Measurements from ENCODE around the gene PCNX2. TPM values are rescaled to one million over a fixed set of nuclear protein-coding genes. Genes with fewer than 3 reads are reported as not detected.
"Not testable (repeated sequence)": the region's sequence is repeated elsewhere in the genome, so short reads cannot be mapped to it uniquely, and the experiment has no call there.

The PCNX2 gene
- total RNA-seq, 2 experiments from 2014 or later, result 17.8 to 18.5 TPM

- DNase-seq, result no peak
- POLR2A ChIA-PET, result no interaction called here
- Mint-ChIP-seq H3K27me3 (no peaks in the 10 kb centered on the region), H3K4me1 (ENCODE audit: low read depth) (no peaks in the 10 kb centered on the region), H3K4me3 (no peak overlapping the region), H3K36me3 (peaks cover 40% of the 10 kb centered on the region), H3K27ac (no peak overlapping the region), H3K9me3 (no peaks in the 10 kb centered on the region)
- intact Hi-C loops (cut with micrococcal nuclease), result no loop called here
- CTCF ChIA-PET, result no interaction called here
These were observed 137.2 kb downstream of the PCNX2 start for GRCh38 chr1:233158322-233158721.

GRCh38 chr1:233157245-233157644 lies 138.3 kb downstream of the PCNX2 start:
- H3K4me3 Mint-ChIP-seq, result no peak overlapping the region
- H3K4me1 Mint-ChIP-seq (ENCODE audit: low read depth), result no peaks in the 10 kb centered on the region
- ChIA-PET CTCF (no interaction called here), POLR2A (no interaction called here)
- no peaks in the 10 kb centered on the region for H3K9me3 Mint-ChIP-seq
- no peak overlapping the region for H3K27ac Mint-ChIP-seq
- H3K36me3 Mint-ChIP-seq, result peaks cover 39% of the 10 kb centered on the region
- DNase-seq, result no peak
- no peaks in the 10 kb centered on the region for H3K27me3 Mint-ChIP-seq
- intact Hi-C loops (cut with micrococcal nuclease), result no loop called here

- DNase-seq, result no peak
- ChIA-PET POLR2A (no interaction called here), CTCF (no interaction called here)
- Mint-ChIP-seq H3K4me1 (ENCODE audit: low read depth) (no peaks in the 10 kb centered on the region), H3K36me3 (peaks cover 16% of the 10 kb centered on the region), H3K27me3 (no peaks in the 10 kb centered on the region), H3K4me3 (no peak overlapping the region), H3K9me3 (no peaks in the 10 kb centered on the region), H3K27ac (no peak overlapping the region)
- intact Hi-C loops (cut with micrococcal nuclease), result no loop called here
These were observed 143.7 kb downstream of the PCNX2 start for GRCh38 chr1:233151861-233152260.

GRCh38 chr1:233144434-233144833 lies 151.1 kb downstream of the PCNX2 start:
- H3K4me1 Mint-ChIP-seq (ENCODE audit: low read depth), result no peaks in the 10 kb centered on the region
- H3K4me3 Mint-ChIP-seq, result no peak overlapping the region
- ChIA-PET POLR2A (no interaction called here), CTCF (no interaction called here)
- H3K36me3 Mint-ChIP-seq, result peaks cover 13% of the 10 kb centered on the region
- intact Hi-C loops (cut with micrococcal nuclease), result no loop called here
- DNase-seq, result no peak
- H3K27ac Mint-ChIP-seq, result no peak overlapping the region
- H3K27me3 Mint-ChIP-seq, result no peaks in the 10 kb centered on the region
- no peaks in the 10 kb centered on the region for H3K9me3 Mint-ChIP-seq

GRCh38 chr1:233143241-233143640 lies 152.3 kb downstream of the PCNX2 start:
- H3K27me3 Mint-ChIP-seq, result no peaks in the 10 kb centered on the region
- no peaks in the 10 kb centered on the region for H3K4me1 Mint-ChIP-seq (ENCODE audit: low read depth)
- intact Hi-C loops (cut with micrococcal nuclease), result no loop called here
- no peak overlapping the region for H3K4me3 Mint-ChIP-seq
- H3K27ac Mint-ChIP-seq, result no peak overlapping the region
- POLR2A ChIA-PET, result no interaction called here
- H3K36me3 Mint-ChIP-seq, result peaks cover 16% of the 10 kb centered on the region
- CTCF ChIA-PET, result no interaction called here
- no peak for DNase-seq
- H3K9me3 Mint-ChIP-seq, result no peaks in the 10 kb centered on the region

GRCh38 chr1:233140974-233141373 lies 154.6 kb downstream of the PCNX2 start:
- no peaks in the 10 kb centered on the region for H3K4me1 Mint-ChIP-seq (ENCODE audit: low read depth)
- peaks cover 21% of the 10 kb centered on the region for H3K36me3 Mint-ChIP-seq
- no peaks in the 10 kb centered on the region for H3K27me3 Mint-ChIP-seq
- no peak overlapping the region for H3K27ac Mint-ChIP-seq
- no peak overlapping the region for H3K4me3 Mint-ChIP-seq
- intact Hi-C loops (cut with micrococcal nuclease), result no loop called here
- H3K9me3 Mint-ChIP-seq, result no peaks in the 10 kb centered on the region
- ChIA-PET CTCF (no interaction called here), POLR2A (no interaction called here)
- no peak for DNase-seq

- no peaks in the 10 kb centered on the region for H3K27me3 Mint-ChIP-seq
- intact Hi-C loops (cut with micrococcal nuclease), result no loop called here
- ChIA-PET CTCF (no interaction called here), POLR2A (no interaction called here)
- peaks cover 25% of the 10 kb centered on the region for H3K36me3 Mint-ChIP-seq
- no peaks in the 10 kb centered on the region for H3K4me1 Mint-ChIP-seq (ENCODE audit: low read depth)
- no peak for DNase-seq
- no peak overlapping the region for H3K27ac Mint-ChIP-seq
- no peaks in the 10 kb centered on the region for H3K9me3 Mint-ChIP-seq
- no peak overlapping the region for H3K4me3 Mint-ChIP-seq
These were observed 155.0 kb downstream of the PCNX2 start for GRCh38 chr1:233140499-233140898.

GRCh38 chr1:233138788-233139585 lies 156.5 kb downstream of the PCNX2 start:
- intact Hi-C loops (cut with micrococcal nuclease), result no loop called here
- peaks cover 31% of the 10 kb centered on the region for H3K36me3 Mint-ChIP-seq
- CTCF ChIA-PET, result no interaction called here
- POLR2A ChIA-PET, result no interaction called here
- H3K4me1 Mint-ChIP-seq (ENCODE audit: low read depth), result no peaks in the 10 kb centered on the region
- H3K27ac Mint-ChIP-seq, result no peak overlapping the region
- no peaks in the 10 kb centered on the region for H3K27me3 Mint-ChIP-seq
- DNase-seq, result no peak
- no peak overlapping the region for H3K4me3 Mint-ChIP-seq
- H3K9me3 Mint-ChIP-seq, result no peaks in the 10 kb centered on the region

GRCh38 chr1:233135833-233136232 lies 159.7 kb downstream of the PCNX2 start:
- no peak for DNase-seq
- H3K27me3 Mint-ChIP-seq, result no peaks in the 10 kb centered on the region
- H3K27ac Mint-ChIP-seq, result no peak overlapping the region
- H3K9me3 Mint-ChIP-seq, result no peaks in the 10 kb centered on the region
- intact Hi-C loops (cut with micrococcal nuclease), result no loop called here
- no peak overlapping the region for H3K4me3 Mint-ChIP-seq
- POLR2A ChIA-PET, result no interaction called here
- CTCF ChIA-PET, result no interaction called here
- peaks cover 45% of the 10 kb centered on the region for H3K36me3 Mint-ChIP-seq
- no peaks in the 10 kb centered on the region for H3K4me1 Mint-ChIP-seq (ENCODE audit: low read depth)

GRCh38 chr1:233132445-233132844 lies 163.1 kb downstream of the PCNX2 start:
- intact Hi-C loops (cut with micrococcal nuclease), result no loop called here
- H3K4me3 Mint-ChIP-seq, result no peak overlapping the region
- H3K36me3 Mint-ChIP-seq, result peaks cover 52% of the 10 kb centered on the region
- ChIA-PET CTCF (no interaction called here), POLR2A (no interaction called here)
- no peak for DNase-seq
- H3K9me3 Mint-ChIP-seq, result no peaks in the 10 kb centered on the region
- no peak overlapping the region for H3K27ac Mint-ChIP-seq
- H3K27me3 Mint-ChIP-seq, result no peaks in the 10 kb centered on the region
- no peaks in the 10 kb centered on the region for H3K4me1 Mint-ChIP-seq (ENCODE audit: low read depth)

- H3K27me3 Mint-ChIP-seq, result not testable (repeated sequence)
These were observed 166.5 kb downstream of the PCNX2 start for GRCh38 chr1:233129031-233129430.

GRCh38 chr1:233127157-233127556 lies 168.4 kb downstream of the PCNX2 start:
- peaks cover 45% of the 10 kb centered on the region for H3K36me3 Mint-ChIP-seq
- ChIA-PET POLR2A (no interaction called here), CTCF (no interaction called here)
- no peak overlapping the region for H3K4me3 Mint-ChIP-seq
- no peaks in the 10 kb centered on the region for H3K9me3 Mint-ChIP-seq
- no peak for DNase-seq
- H3K4me1 Mint-ChIP-seq (ENCODE audit: low read depth), result no peaks in the 10 kb centered on the region
- no peak overlapping the region for H3K27ac Mint-ChIP-seq
- intact Hi-C loops (cut with micrococcal nuclease), result no loop called here
- H3K27me3 Mint-ChIP-seq, result no peaks in the 10 kb centered on the region

More at GRCh38 chr1:233129031-233129430, 166.5 kb downstream of the PCNX2 start:
- intact Hi-C loops (cut with micrococcal nuclease); H3K9me3 Mint-ChIP-seq; POLR2A ChIA-PET; H3K27ac Mint-ChIP-seq; DNase-seq; H3K4me3 Mint-ChIP-seq; H3K4me1 Mint-ChIP-seq (ENCODE audit: low read depth); CTCF ChIA-PET: not testable (repeated sequence)
- peaks cover 56% of the 10 kb centered on the region for H3K36me3 Mint-ChIP-seq

- Mint-ChIP-seq H3K4me1 (ENCODE audit: low read depth) (no peaks in the 10 kb centered on the region), H3K36me3 (peaks cover 34% of the 10 kb centered on the region), H3K27me3 (no peaks in the 10 kb centered on the region), H3K9me3 (no peaks in the 10 kb centered on the region), H3K4me3 (no peak overlapping the region), H3K27ac (no peak overlapping the region)
- intact Hi-C loops (cut with micrococcal nuclease), result no loop called here
- CTCF ChIA-PET, result no interaction called here
- no peak for DNase-seq
- POLR2A ChIA-PET, result no interaction called here
These were observed 172.7 kb downstream of the PCNX2 start for GRCh38 chr1:233122779-233123178.

All from activated CD4-positive, alpha-beta memory T cell treated with anti-CD3 and anti-CD28 coated beads for 36 hours (primary cell).